ENCODE data around the gene LITAFD.

DNA sequence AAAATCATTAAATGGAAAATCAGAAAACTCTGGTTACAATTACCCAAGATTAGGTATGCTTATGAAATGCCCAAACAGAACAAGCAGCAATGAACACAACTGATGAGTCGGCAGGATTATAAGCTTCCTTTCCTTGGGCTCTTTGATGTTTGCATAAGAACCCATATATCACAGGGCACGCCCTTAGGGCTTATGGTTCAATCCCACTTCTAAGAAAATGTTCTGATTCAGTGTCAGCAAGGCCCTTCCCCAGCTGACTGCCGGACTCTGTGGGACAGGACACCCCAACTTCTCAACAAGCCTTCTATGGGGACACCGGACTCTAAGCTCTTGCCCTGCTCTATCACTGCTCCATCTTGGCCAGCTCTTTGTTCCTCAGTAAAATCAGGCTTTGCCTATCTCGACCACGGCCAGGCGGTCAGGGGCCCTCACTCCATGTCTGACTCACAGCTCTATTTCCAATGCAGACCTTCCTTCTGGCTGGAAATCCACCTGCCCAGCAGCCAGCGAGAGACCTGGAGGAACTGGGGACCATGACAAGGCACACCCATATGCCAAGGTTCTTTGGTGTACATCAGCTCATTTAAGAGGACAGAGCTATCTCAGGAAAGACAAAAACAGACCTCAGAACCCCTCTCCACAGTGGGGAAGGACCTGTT lies 26.8 kb downstream of the LITAFD start:
- TF ChIP-seq, protein P1, sequence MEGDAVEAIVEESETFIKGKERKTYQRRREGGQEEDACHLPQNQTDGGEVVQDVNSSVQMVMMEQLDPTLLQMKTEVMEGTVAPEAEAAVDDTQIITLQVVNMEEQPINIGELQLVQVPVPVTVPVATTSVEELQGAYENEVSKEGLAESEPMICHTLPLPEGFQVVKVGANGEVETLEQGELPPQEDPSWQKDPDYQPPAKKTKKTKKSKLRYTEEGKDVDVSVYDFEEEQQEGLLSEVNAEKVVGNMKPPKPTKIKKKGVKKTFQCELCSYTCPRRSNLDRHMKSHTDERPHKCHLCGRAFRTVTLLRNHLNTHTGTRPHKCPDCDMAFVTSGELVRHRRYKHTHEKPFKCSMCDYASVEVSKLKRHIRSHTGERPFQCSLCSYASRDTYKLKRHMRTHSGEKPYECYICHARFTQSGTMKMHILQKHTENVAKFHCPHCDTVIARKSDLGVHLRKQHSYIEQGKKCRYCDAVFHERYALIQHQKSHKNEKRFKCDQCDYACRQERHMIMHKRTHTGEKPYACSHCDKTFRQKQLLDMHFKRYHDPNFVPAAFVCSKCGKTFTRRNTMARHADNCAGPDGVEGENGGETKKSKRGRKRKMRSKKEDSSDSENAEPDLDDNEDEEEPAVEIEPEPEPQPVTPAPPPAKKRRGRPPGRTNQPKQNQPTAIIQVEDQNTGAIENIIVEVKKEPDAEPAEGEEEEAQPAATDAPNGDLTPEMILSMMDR (IDR thresholded peaks at IDR 0.05): no peak
- no peak for TF ChIP-seq POLR2A (IDR thresholded peaks at IDR 0.05)

Data from tibial nerve (tissue), 3 donors.